Esophagus (tissue), 2 donors: ENCODE data around the gene UBXN11. TPM values are rescaled to one million over a fixed set of nuclear protein-coding genes. Genes with fewer than 3 reads are reported as not detected.

ENCODE experiments used
- H3K27ac ChIP-seq, 2 donors: one replicate each; pipeline ENCODE4 v1.5.1; 2013; ENCODE audit warnings: low read depth in 2 of 2, mild to moderate bottlenecking in 2 of 2, inconsistent platforms in 1 of 2, low read length in 1 of 2, moderate library complexity in 1 of 2
- H3K27me3 ChIP-seq, 2 donors: one replicate each; pipeline ENCODE4 v1.6.1; 2013; ENCODE audit warnings: low read length in 2 of 2, control low read depth in 1 of 2, mild to moderate bottlenecking in 1 of 2; ENCODE audit not compliant: insufficient read depth in 2 of 2, control insufficient read depth in 1 of 2
- H3K36me3 ChIP-seq, 2 donors: one replicate each; pipeline ENCODE4 v1.6.1; 2013; ENCODE audit warnings: low read length in 1 of 2; ENCODE audit not compliant: control insufficient read depth in 2 of 2, insufficient read depth in 2 of 2
- H3K4me1 ChIP-seq, 2 donors: one replicate each; pipeline ENCODE4 v1.6.1; 2013; ENCODE audit warnings: low read length in 1 of 2; ENCODE audit not compliant: control insufficient read depth in 2 of 2, insufficient read depth in 2 of 2
- H3K4me3 ChIP-seq, 2 donors: one replicate each; pipeline ENCODE4 v1.5.1; 2013; ENCODE audit warnings: low read length in 2 of 2, mild to moderate bottlenecking in 2 of 2, low read depth in 1 of 2, moderate library complexity in 1 of 2
- H3K9me3 ChIP-seq, 2 donors: one replicate each; pipeline ENCODE4 v1.6.1; 2013; ENCODE audit warnings: mild to moderate bottlenecking in 2 of 2, low read depth in 1 of 2, low read length in 1 of 2, moderate library complexity in 1 of 2; ENCODE audit not compliant: control insufficient read depth in 2 of 2, insufficient read depth in 1 of 2
- WGBS, 2 donors: extraction: QIAGEN DNeasy Blood & Tissue Kit; methylation state at CpG; one replicate each; pipeline ENCODE4 v1.1.7; 2013; 5-methylcytosine and 5-hydroxymethylcytosine counted together
- polyA plus RNA-seq, 2 donors: library from polyadenylated mRNA; stranded (reverse); fragments of 200-250 nt; gene quantifications; one replicate each; pipeline ENCODE4 v1.2.3, GENCODE V29; 2013
- donor health status: healthy with polysubstance abuse.
- donor health status: Bipolar disorder and iron deficiency.

Gene UBXN11
- 10 to 100 TPM; 10.1 to 16.0 TPM for polyA plus RNA-seq

DNA sequence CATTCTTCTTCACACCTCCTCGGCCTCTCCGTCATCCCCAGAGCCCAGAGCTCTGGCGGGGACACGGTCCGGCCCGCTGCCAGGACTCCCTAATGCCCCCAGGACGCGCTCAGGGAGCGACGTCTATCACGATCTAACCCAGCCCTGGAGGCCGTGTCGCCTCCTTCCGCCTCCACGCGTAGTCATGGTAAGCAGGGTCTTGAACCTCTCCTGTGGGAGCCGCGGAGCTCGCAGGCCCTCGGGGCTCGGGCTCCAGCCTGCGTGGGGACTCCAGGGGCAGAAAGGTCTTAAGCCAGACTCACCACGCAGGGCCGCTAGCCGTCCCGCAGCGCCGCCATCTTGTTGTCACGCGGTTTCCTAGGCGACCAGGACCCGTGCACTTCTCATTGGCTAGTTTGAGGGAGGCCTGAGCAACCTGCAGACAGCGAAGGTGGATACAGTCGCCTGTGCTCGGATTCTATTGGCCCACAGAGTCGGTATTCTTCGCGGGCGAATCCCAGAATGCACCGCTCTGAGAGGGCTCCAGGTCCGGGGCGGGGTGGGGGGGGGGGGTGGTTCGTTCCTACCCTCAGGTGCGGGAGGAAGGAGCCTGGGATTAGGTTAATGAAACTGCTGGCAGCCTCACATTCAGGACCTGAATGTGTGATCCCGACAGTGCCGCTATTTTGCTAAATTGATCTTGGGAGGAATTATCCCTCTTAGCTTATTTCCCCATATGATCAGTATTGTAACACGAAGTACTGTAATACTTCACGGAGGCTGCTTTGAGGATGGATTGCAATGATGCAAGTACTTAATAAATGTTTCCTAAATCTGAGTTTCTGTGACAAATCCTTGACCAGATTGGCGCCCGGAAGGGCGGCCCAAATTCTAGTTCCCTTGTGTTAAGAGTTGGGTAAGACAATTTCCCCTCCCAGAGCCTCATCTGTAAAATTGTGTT lies at the start of gene UBXN11:
UBXN11 (minus strand) TSS at position 347 of the 940 bp plus-strand sequence. CDS start 3,753 bp downstream, outside the sequence.
- H3K4me1 ChIP-seq, result peaks cover 0 to 7% of the 10 kb centered on the region in 2 donors
- no peaks in the 10 kb centered on the region for H3K27me3 ChIP-seq
- no peaks in the 10 kb centered on the region for H3K9me3 ChIP-seq
- peak within 1 kb of the TSS; percentile 45 to 62 for H3K27ac ChIP-seq
- 2% methylated on average over 49 to 51 of the region's 51 CpGs for WGBS, 2 donors
- H3K4me3 ChIP-seq, result peak within 1 kb of the TSS; percentile 73 to 79
- H3K36me3 ChIP-seq, result no peaks in the 10 kb centered on the region

- Histone ChIP-seq H3K27me3 (no peaks in the 10 kb centered on the region), H3K4me3 (no peak overlapping the region), H3K36me3 (no peaks in the 10 kb centered on the region), H3K9me3 (no peaks in the 10 kb centered on the region), H3K4me1 (peaks cover 17 to 29% of the 10 kb centered on the region in 2 donors), H3K27ac (peak overlapping the region; percentile 94 to 98)
- WGBS, 2 donors, result 74 to 82% methylated on average over 5 of the region's 5 CpGs
Measured at GRCh38 chr1:26356106-26356505, 49.7 kb upstream of the UBXN11 start.

GRCh38 chr1:26354972-26355371 lies 48.5 kb upstream of the UBXN11 start:
- Histone ChIP-seq H3K4me1 (peaks cover 9 to 26% of the 10 kb centered on the region in 2 donors), H3K4me3 (no peak overlapping the region), H3K36me3 (no peaks in the 10 kb centered on the region), H3K9me3 (no peaks in the 10 kb centered on the region), H3K27me3 (no peaks in the 10 kb centered on the region), H3K27ac (peak overlapping the region; percentile 94 to 98)
- 84 to 92% methylated on average over 9 of the region's 9 CpGs for WGBS, 2 donors

GRCh38 chr1:26353976-26354820 lies 47.8 kb upstream of the UBXN11 start, which contains the start of gene CRYBG2:
Gene CRYBG2, minus strand, starts transcription at chr1:26354130. Its CDS starts 7,473 bp downstream, at chr1:26346657.
- H3K27ac ChIP-seq, result peak within 1 kb of the TSS; percentile 94 to 98
- peaks cover 8 to 26% of the 10 kb centered on the region in 2 donors for H3K4me1 ChIP-seq
- H3K36me3 ChIP-seq, result no peaks in the 10 kb centered on the region
- no peaks in the 10 kb centered on the region for H3K9me3 ChIP-seq
- H3K4me3 ChIP-seq, result peak within 1 kb of the TSS; percentile 56 to 88
- H3K27me3 ChIP-seq, result no peaks in the 10 kb centered on the region
- WGBS, 2 donors, result 58 to 61% methylated on average over 18 to 21 of the region's 21 CpGs

DNA sequence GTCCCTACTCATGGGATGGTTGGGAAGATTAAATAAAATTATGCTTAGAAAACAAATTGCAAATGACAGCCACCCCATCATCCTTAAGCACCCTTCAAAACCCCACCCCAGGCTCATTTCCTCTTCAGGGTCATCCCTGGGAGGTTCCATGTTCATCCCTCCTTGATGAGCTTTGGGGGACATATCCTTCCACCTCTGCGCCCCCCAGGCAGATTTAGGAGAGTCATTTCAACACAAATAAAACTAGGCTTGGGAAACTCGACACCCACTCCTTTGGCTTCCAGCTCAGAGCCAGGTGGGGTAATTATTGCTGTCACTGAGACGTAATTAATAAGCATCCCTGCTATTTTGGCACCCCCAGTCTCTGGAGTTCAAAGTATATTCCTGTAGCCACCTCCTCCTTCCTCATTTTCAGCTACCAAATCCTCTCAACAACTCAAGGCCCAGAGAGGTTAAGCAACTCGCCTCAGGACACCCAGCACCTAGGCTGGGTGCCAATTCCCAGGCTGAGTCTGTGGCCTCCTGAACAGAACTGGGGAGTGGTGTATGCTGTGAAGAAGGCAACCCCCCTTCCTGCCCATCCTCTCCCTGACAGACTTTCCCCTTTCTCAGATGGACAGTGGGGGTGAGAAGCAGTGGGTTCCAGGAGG lies 46.9 kb upstream of the UBXN11 start:
- Histone ChIP-seq H3K9me3 (no peaks in the 10 kb centered on the region), H3K4me3 (peak overlapping the region; percentile 56 to 88), H3K36me3 (no peaks in the 10 kb centered on the region), H3K27ac (peak overlapping the region; percentile 89 to 98), H3K27me3 (no peaks in the 10 kb centered on the region), H3K4me1 (peaks cover 8 to 26% of the 10 kb centered on the region in 2 donors)
- 60 to 61% methylated on average over 4 of the region's 4 CpGs for WGBS, 2 donors

DNA sequence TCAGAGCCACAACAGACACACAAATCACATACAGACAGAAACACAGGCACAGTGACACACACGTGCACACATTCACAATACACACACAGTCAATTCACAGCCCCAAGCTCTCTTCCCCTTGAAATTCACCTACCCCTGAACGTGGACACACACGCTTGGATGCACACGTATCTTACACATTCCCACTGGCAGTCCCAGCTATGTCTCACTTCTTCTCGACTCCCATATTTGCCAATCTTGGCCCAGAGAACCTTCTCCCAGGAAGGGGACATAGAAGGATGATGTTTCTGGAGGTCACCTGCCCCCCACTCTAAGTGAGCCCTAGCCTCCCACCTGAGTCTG lies 45.9 kb upstream of the UBXN11 start:
- 62% methylated on average over 5 of the region's 5 CpGs for WGBS, 2 donors
- Histone ChIP-seq H3K9me3 (no peaks in the 10 kb centered on the region), H3K4me1 (peaks cover 8 to 26% of the 10 kb centered on the region in 2 donors), H3K4me3 (peak overlapping the region; percentile 56 to 88), H3K27me3 (no peaks in the 10 kb centered on the region), H3K36me3 (no peaks in the 10 kb centered on the region), H3K27ac (peak overlapping the region; percentile 89 to 98)

- 64 to 76% methylated on average over 12 of the region's 12 CpGs for WGBS, 2 donors
- Histone ChIP-seq H3K4me1 (peaks cover 8 to 25% of the 10 kb centered on the region in 2 donors), H3K9me3 (no peaks in the 10 kb centered on the region), H3K4me3 (peak overlapping the region; percentile 56 to 88), H3K36me3 (no peaks in the 10 kb centered on the region), H3K27me3 (no peaks in the 10 kb centered on the region), H3K27ac (peak overlapping the region; percentile 89 to 98)
Measured at GRCh38 chr1:26351590-26352337, 45.3 kb upstream of the UBXN11 start.

- H3K27ac ChIP-seq, result peak overlapping the region; percentile 60 to 98
- H3K4me3 ChIP-seq, result peak overlapping the region; percentile 32 to 88
- H3K9me3 ChIP-seq, result no peaks in the 10 kb centered on the region
- peaks cover 5 to 17% of the 10 kb centered on the region in 2 donors for H3K4me1 ChIP-seq
- H3K36me3 ChIP-seq, result peaks cover 0 to 7% of the 10 kb centered on the region in 2 donors
- H3K27me3 ChIP-seq, result no peaks in the 10 kb centered on the region
- 78 to 79% methylated on average over 9 of the region's 9 CpGs for whole genome bisulfite sequencing, 2 donors
Measured at GRCh38 chr1:26350701-26351589, 44.5 kb upstream of the UBXN11 start.
